HG02678 (cell line): ENCODE measurements around the gene ATAD5.

Experiments
- ATAC-seq: cut with Tn5 transposase; IDR thresholded peaks from one replicate; pipeline ENCODE4 v1.9.1; 2021; ENCODE audit warnings: mild to moderate bottlenecking, moderate library complexity; ENCODE audit not compliant: unreplicated experiment

ATAD5 gene

DNA sequence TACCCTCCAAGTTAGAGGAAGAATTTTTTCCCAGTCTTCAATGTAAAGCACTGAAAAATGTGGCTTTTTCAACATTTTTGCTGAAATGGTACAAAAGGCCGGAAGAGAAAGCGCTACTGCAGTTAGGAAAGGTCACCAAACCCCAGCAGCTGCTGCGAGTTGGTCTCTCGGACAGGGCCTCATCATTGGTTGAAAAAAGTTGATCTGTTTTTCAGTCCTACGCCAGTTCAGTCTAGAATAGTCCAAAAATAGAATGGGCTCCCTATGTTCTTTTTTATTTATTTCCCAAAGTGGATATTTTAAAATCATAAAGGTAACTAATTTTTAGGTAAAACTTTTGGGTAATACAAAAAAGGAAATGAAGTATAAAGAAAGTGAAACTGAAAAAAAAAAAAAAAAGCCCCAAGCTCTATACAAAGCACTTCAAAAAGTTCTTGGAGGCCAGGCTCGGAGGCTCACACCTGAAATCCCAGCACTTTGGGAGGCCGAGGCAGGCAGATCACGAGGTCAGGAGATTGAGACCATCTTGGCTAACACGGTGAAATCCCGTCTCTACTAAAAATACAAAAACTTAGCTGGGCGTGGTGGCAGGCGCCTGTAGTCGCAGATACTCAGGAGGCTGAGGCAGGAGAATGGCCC, 107.4 kb downstream of the ATAD5 start:
- no peak for ATAC-seq

DNA sequence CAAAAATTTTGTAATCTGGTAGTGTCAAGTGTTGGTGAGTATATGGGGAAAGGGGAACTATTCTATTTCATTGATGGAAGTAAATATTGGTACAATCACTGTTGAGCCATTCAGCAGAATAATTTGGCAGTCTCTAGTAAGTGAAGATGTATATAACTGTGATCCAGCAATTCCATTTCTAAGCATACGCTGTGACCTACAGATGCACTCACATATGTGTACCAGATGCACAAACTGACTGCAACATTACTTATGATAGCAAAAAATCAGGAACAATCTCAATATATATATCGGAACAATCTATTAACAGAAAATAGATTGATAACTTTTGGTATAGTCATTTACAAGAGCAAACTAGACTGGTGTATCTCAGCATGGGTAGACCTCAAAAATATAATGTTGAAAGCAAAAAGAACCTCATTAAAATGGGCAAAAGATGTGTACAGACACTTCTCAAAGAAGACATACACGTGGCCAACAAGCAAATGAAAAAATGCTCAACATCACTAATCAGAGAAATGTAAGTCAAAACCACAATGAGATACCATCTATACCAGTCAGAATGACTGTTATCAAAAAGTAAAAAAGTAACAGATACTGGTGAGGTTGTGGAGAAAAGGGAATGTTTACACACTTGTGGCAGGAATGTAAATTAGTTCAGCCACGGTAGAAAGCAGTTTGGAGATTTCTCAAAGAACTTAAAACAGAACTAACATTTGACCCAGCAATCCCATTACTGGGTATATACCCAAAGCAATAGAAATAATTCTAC, 110.7 kb downstream of the ATAD5 start:
- no peak for ATAC-seq
